Neural progenitor cell (in vitro differentiated cells): ENCODE measurements around the gene SNRPF. TPM values are rescaled to one million over a fixed set of nuclear protein-coding genes. Genes with fewer than 3 reads are reported as not detected.
A peak's percentile ranks its signal among the peaks of the same experiment; 100 is the strongest.
"Not testable (repeated sequence)": the region's sequence is repeated elsewhere in the genome, so short reads cannot be mapped to it uniquely, and the experiment has no call there.

Experiments
- DNase-seq: peaks from one replicate; pipeline ENCODE4 v3.0.0-alpha.2; 2016; ENCODE audit warnings: low spot score
- H2AFZ ChIP-seq: fragments of 200-600 bp; sonication (generic); replicated peaks from 2 replicates; pipeline ENCODE4 v1.6.1; 2016; ENCODE audit warnings: antibody characterized with exemption
- H3F3A ChIP-seq: fragments of 200-600 bp; sonication (generic); 2 replicates; pipeline ENCODE4 v1.6.1; 2016; ENCODE audit warnings: antibody characterized with exemption, low read depth
- H3K27ac ChIP-seq: fragments of 200-600 bp; sonication (generic); 2 replicates; pipeline ENCODE4 v1.5.1; 2016; ENCODE audit warnings: mild to moderate bottlenecking
- H3K27me3 ChIP-seq: fragments of 200-600 bp; sonication (generic); 2 replicates; pipeline ENCODE4 v1.6.1; 2016; ENCODE audit warnings: mild to moderate bottlenecking, moderate library complexity
- H3K36me3 ChIP-seq: fragments of 200-600 bp; sonication (generic); 2 replicates; pipeline ENCODE4 v1.5.1; 2016
- H3K4me1 ChIP-seq: fragments of 200-600 bp; sonication (generic); 2 replicates; pipeline ENCODE4 v1.6.1; 2016; ENCODE audit warnings: mixed run types
- H3K4me2 ChIP-seq: fragments of 200-600 bp; sonication (generic); 2 replicates; pipeline ENCODE4 v1.6.1; 2016
- H3K4me3 ChIP-seq: fragments of 200-600 bp; sonication (generic); 2 replicates; pipeline ENCODE4 v1.5.1; 2016
- H3K79me2 ChIP-seq: fragments of 200-600 bp; sonication (generic); 2 replicates; pipeline ENCODE4 v1.6.1; 2016; ENCODE audit warnings: low read depth
- H3K9ac ChIP-seq: fragments of 200-600 bp; sonication (generic); 2 replicates; pipeline ENCODE4 v1.6.1; 2016
- H3K9me3 ChIP-seq: fragments of 200-600 bp; sonication (generic); 2 replicates; pipeline ENCODE4 v1.5.1; 2016; ENCODE audit warnings: low read depth
- H4K20me1 ChIP-seq: fragments of 200-600 bp; sonication (generic); 2 replicates; pipeline ENCODE4 v1.6.1; 2016; ENCODE audit warnings: low read depth
- H3K27ac Mint-ChIP-seq: 3 replicates; pipeline ENCODE4 v1.8.0; 2021; ENCODE audit warnings: mixed read lengths
- H3K27me3 Mint-ChIP-seq: 2 replicates; pipeline ENCODE4 v1.8.0; 2022; ENCODE audit warnings: low read depth, mild to moderate bottlenecking, inconsistent platforms, moderate library complexity, mixed read lengths; ENCODE audit not compliant: insufficient read depth
- H3K36me3 Mint-ChIP-seq: 3 replicates; pipeline ENCODE4 v1.8.0; 2021; ENCODE audit warnings: mixed read lengths
- H3K4me1 Mint-ChIP-seq: 3 replicates; pipeline ENCODE4 v1.8.0; 2021; ENCODE audit warnings: mixed read lengths
- H3K4me3 Mint-ChIP-seq: 3 replicates; pipeline ENCODE4 v1.8.0; 2021; ENCODE audit warnings: mild to moderate bottlenecking, moderate library complexity, mixed read lengths
- H3K9me3 Mint-ChIP-seq: 3 replicates; pipeline ENCODE4 v1.8.0; 2020; ENCODE audit warnings: mixed read lengths
- EZH2 ChIP-seq: fragments of 200-600 bp; sonication (generic); IDR thresholded peaks from 2 replicates; pipeline ENCODE4 v1.6.1; 2017; ENCODE audit warnings: antibody characterized with exemption, mild to moderate bottlenecking, moderate library complexity
- EZH2phosphoT487 ChIP-seq: fragments of 200-600 bp; sonication (generic); IDR thresholded peaks from 2 replicates; pipeline ENCODE4 v1.6.1; 2017; ENCODE audit warnings: antibody characterized with exemption
- total RNA-seq: library from RNA; depleted of rRNA; stranded (reverse); fragments of >200 nt; gene quantifications from 2 replicates; pipeline ENCODE4 v1.2.3, GENCODE V29; 2015; ENCODE audit warnings: low replicate concordance
- TF ChIP-seq, protein P1 (sequence below): fragments of 200-600 bp; sonication (generic); IDR thresholded peaks from 2 replicates; pipeline ENCODE4 v1.5.1; 2017; ENCODE audit warnings: antibody characterized with exemption, mild to moderate bottlenecking

SNRPF gene
- 37.0 and 49.7 TPM in 2 replicates for total RNA-seq

- Mint-ChIP-seq H3K4me3 (no peak within 1 kb of the TSS), H3K9me3 (peaks cover 13% of the 10 kb centered on the region), H3K27ac (peak within 1 kb of the TSS; percentile 20), H3K4me1 (peaks cover 6% of the 10 kb centered on the region), H3K27me3 (no peaks in the 10 kb centered on the region), H3K36me3 (peaks cover 26% of the 10 kb centered on the region)
- Histone ChIP-seq H3K9ac (peak within 1 kb of the TSS; percentile 93), H3K4me2 (peak within 1 kb of the TSS; percentile 92), H3F3A (peaks cover 12% of the 10 kb centered on the region), H2AFZ (peak within 1 kb of the TSS; percentile 93), H3K4me3 (peak within 1 kb of the TSS; percentile 95), H3K9me3 (peaks cover 16% of the 10 kb centered on the region), H3K36me3 (peaks cover 24% of the 10 kb centered on the region), H3K27me3 (no peaks in the 10 kb centered on the region), H3K79me2 (peaks cover 50% of the 10 kb centered on the region), H4K20me1 (peaks cover 8% of the 10 kb centered on the region), H3K4me1 (peaks cover 11% of the 10 kb centered on the region), H3K27ac (peak within 1 kb of the TSS; percentile 93)
- DNase-seq: peak; percentile 98
- TF ChIP-seq, protein P1, sequence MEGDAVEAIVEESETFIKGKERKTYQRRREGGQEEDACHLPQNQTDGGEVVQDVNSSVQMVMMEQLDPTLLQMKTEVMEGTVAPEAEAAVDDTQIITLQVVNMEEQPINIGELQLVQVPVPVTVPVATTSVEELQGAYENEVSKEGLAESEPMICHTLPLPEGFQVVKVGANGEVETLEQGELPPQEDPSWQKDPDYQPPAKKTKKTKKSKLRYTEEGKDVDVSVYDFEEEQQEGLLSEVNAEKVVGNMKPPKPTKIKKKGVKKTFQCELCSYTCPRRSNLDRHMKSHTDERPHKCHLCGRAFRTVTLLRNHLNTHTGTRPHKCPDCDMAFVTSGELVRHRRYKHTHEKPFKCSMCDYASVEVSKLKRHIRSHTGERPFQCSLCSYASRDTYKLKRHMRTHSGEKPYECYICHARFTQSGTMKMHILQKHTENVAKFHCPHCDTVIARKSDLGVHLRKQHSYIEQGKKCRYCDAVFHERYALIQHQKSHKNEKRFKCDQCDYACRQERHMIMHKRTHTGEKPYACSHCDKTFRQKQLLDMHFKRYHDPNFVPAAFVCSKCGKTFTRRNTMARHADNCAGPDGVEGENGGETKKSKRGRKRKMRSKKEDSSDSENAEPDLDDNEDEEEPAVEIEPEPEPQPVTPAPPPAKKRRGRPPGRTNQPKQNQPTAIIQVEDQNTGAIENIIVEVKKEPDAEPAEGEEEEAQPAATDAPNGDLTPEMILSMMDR: peak; percentile 13
- no peak for TF ChIP-seq EZH2phosphoT487
These were observed at the start of gene SNRPF for GRCh38 chr12:95858451-95859343. SNRPF (plus strand) TSS chr12:95858952; CDS start chr12:95859074, 122 bp downstream.

DNA sequence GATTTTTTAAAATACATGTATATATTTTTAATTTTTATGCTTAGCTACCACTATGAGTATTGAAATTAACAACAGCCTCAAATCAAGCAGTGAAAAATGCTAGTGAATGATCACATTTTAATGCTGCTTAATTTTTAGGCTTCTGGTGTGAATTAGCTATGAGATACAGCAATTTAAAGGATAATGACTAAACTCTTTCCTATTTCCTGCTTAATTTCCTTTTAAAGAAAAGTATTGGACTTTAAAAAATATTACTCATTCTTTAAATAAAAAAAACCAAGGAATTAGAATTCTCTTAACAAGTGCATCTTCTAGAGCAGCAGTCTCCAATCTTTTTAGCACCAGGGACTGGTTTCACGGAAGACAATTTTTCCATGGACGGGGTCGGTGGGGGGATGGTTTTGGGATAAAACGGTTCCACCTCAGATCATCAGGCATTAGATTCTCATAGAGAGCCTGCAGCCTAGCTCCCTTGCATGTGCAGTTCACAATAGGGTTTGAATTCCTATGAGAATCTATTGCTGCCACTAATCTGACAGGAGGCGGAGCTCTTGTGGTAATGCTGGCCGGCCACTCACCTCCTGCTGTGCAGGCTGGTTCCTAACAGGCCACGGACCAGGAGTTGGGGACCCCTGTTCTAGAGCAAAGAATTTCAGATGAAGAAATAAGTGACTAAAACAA, 49.6 kb upstream of the SNRPF start:
- no peaks in the 10 kb centered on the region for H3K9me3 ChIP-seq
- DNase-seq: no peak
- H3K27me3 Mint-ChIP-seq: peaks cover 3% of the 10 kb centered on the region
- H3K9ac ChIP-seq: no peak overlapping the region
- no peaks in the 10 kb centered on the region for H3K79me2 ChIP-seq
- no peak overlapping the region for H3K27ac ChIP-seq
- no peak overlapping the region for H3K4me2 ChIP-seq
- H3K36me3 ChIP-seq: no peaks in the 10 kb centered on the region
- no peak overlapping the region for H3K4me3 ChIP-seq
- no peak overlapping the region for H2AFZ ChIP-seq
- no peak overlapping the region for H3K4me3 Mint-ChIP-seq
- H3K4me1 Mint-ChIP-seq: no peaks in the 10 kb centered on the region
- H3K36me3 Mint-ChIP-seq: no peaks in the 10 kb centered on the region
- no peak overlapping the region for H3K27ac Mint-ChIP-seq
- no peak for TF ChIP-seq EZH2phosphoT487
- no peak for TF ChIP-seq EZH2
- TF ChIP-seq, protein P1: no peak
- no peaks in the 10 kb centered on the region for H3F3A ChIP-seq
- H3K4me1 ChIP-seq: no peaks in the 10 kb centered on the region
- H4K20me1 ChIP-seq: no peaks in the 10 kb centered on the region
- no peaks in the 10 kb centered on the region for H3K27me3 ChIP-seq
- peaks cover 6% of the 10 kb centered on the region for H3K9me3 Mint-ChIP-seq

DNA sequence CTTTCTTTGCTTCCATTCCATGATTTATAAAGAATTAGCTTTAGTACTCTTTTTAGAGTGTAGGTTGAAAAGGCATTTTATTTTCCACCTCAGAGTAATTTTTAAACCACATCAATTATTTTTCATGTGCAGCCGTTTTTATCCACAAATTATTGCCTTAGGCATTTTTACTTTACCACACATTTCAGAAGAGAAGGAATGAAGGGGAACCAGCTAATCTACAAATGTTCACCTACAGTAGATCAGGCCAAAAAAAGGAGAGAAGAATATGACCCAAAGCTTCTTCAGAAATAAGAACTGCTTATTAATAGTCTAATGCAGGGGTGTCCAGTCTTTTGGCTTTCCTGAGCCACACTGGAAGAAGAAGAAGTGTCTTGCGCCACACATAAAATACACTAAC, 48.3 kb upstream of the SNRPF start:
- Histone ChIP-seq H2AFZ (no peak overlapping the region), H3K27ac (no peak overlapping the region), H3K79me2 (no peaks in the 10 kb centered on the region), H3K4me1 (no peaks in the 10 kb centered on the region), H3K9ac (no peak overlapping the region), H3K4me2 (no peak overlapping the region), H3K4me3 (no peak overlapping the region), H3K9me3 (no peaks in the 10 kb centered on the region), H3F3A (no peaks in the 10 kb centered on the region), H4K20me1 (no peaks in the 10 kb centered on the region), H3K27me3 (no peaks in the 10 kb centered on the region), H3K36me3 (no peaks in the 10 kb centered on the region)
- H3K36me3 Mint-ChIP-seq: no peaks in the 10 kb centered on the region
- no peaks in the 10 kb centered on the region for H3K4me1 Mint-ChIP-seq
- H3K27ac Mint-ChIP-seq: no peak overlapping the region
- no peak for TF ChIP-seq EZH2
- TF ChIP-seq, protein P1: no peak
- no peak for TF ChIP-seq EZH2phosphoT487
- peaks cover 6% of the 10 kb centered on the region for H3K9me3 Mint-ChIP-seq
- no peak for DNase-seq
- peaks cover 3% of the 10 kb centered on the region for H3K27me3 Mint-ChIP-seq
- H3K4me3 Mint-ChIP-seq: no peak overlapping the region

- not testable (repeated sequence) for H3K4me2 ChIP-seq, H2AFZ ChIP-seq, H3K9me3 Mint-ChIP-seq, H3K4me1 ChIP-seq, H3K27ac Mint-ChIP-seq, H3K4me1 Mint-ChIP-seq, H3K4me3 Mint-ChIP-seq, H4K20me1 ChIP-seq, H3K36me3 Mint-ChIP-seq, H3K4me3 ChIP-seq, DNase-seq, H3K27me3 Mint-ChIP-seq, H3K36me3 ChIP-seq, H3K9me3 ChIP-seq, H3K9ac ChIP-seq, H3K27me3 ChIP-seq, H3K79me2 ChIP-seq, H3K27ac ChIP-seq, H3F3A ChIP-seq
These were observed 46.6 kb upstream of the SNRPF start for GRCh38 chr12:95812155-95812554.
